Endothelial cell of umbilical vein (primary cell): ENCODE results near the gene PPP1R3F. TPM values are rescaled to one million over a fixed set of nuclear protein-coding genes. Genes with fewer than 3 reads are reported as not detected.

Experiments used
- BruUV-seq: library from RNA; stranded (reverse); fragments of 400-500 nt; replicated peaks from 2 replicates; lab custom pipeline; 2021; lab: Mats Ljungman, UMichigan
- CTCF ChIA-PET: fragments of 300-600, 350-600 bp; sonication (Branson Sonifier 250); formaldehyde crosslinking; loops from one replicate; lab custom pipeline; 2021; ENCODE audit warnings: antibody characterized with exemption, inconsistent platforms; lab: Charles Lee
- POLR2A ChIA-PET: fragments of 300-600, 350-600 bp; sonication (Branson Sonifier 250); formaldehyde crosslinking; loops from one replicate; lab custom pipeline; 2021; ENCODE audit warnings: antibody characterized with exemption, inconsistent platforms; lab: Charles Lee
- DNase-seq: peaks from one replicate; pipeline ENCODE4 v3.0.0-alpha.2; 2011; ENCODE audit warnings: low read depth, low spot score
- FAIRE-seq: peaks from 2 replicates; lab custom pipeline; 2011; peaks lifted over from hg19 to GRCh38; lab: Jason Lieb, UNC
- H2AFZ ChIP-seq: 2 replicates; pipeline ENCODE4 v1.6.0; 2012; ENCODE audit warnings: low read depth, low read length, control low read depth, inconsistent platforms
- H3K27ac ChIP-seq: 2 replicates; pipeline ENCODE4 v1.5.1; 2011; ENCODE audit warnings: low read depth, mild to moderate bottlenecking, control low read depth, low read length, moderate library complexity; ENCODE audit not compliant: insufficient read depth
- H3K27me3 ChIP-seq, 2 experiments: 2 replicates each; pipeline versions ENCODE4 v1.6.0 to v1.6.1; 2011; ENCODE audit warnings: low read length in 2 of 2, mixed read lengths in 1 of 2; ENCODE audit not compliant: control insufficient read depth in 2 of 2, insufficient read depth in 2 of 2
- H3K36me3 ChIP-seq, 2 experiments: 2 replicates in 1 of 2; 3 replicates in 1 of 2; pipeline ENCODE4 v1.5.1; 2011; ENCODE audit warnings: low read length in 2 of 2, mild to moderate bottlenecking in 1 of 2, moderate library complexity in 1 of 2; ENCODE audit not compliant: control insufficient read depth in 2 of 2, insufficient read depth in 2 of 2; ENCODE audit errors: extremely low read depth in 1 of 2
- H3K4me1 ChIP-seq: 3 replicates; pipeline ENCODE4 v1.5.1; 2011; ENCODE audit warnings: mild to moderate bottlenecking, low read length; ENCODE audit not compliant: control insufficient read depth, insufficient read depth; ENCODE audit errors: extremely low read depth
- H3K4me2 ChIP-seq: 2 replicates; pipeline ENCODE4 v1.6.1; 2011; ENCODE audit warnings: low read length, control low read depth, mixed read lengths; ENCODE audit not compliant: insufficient read depth
- H3K4me3 ChIP-seq, 3 experiments: fragments of 200-600 bp in 1 of 3; sonication (generic), shearing (Covaris generic) in 1 of 3; replicated peaks in 1 of 3; 2 replicates each; pipeline ENCODE4 v1.5.1; 2011 to 2016; ENCODE audit warnings: control low read depth in 3 of 3, low read length in 3 of 3, mild to moderate bottlenecking in 2 of 3, inconsistent platforms in 1 of 3, low read depth in 1 of 3, moderate library complexity in 1 of 3; ENCODE audit not compliant: insufficient read depth in 1 of 3
- H3K79me2 ChIP-seq: 2 replicates; pipeline ENCODE4 v1.6.0; 2012; ENCODE audit warnings: low read length, inconsistent platforms; ENCODE audit not compliant: control insufficient read depth, insufficient read depth
- H3K9ac ChIP-seq: replicated peaks from 2 replicates; pipeline ENCODE3; 2011; ENCODE audit warnings: low read length, control low read depth; ENCODE audit not compliant: insufficient read depth; ENCODE audit errors: extremely low read depth
- H3K9me1 ChIP-seq: replicated peaks from 3 replicates; pipeline ENCODE4 v1.6.0; 2011; ENCODE audit warnings: mild to moderate bottlenecking, low read length; ENCODE audit not compliant: control insufficient read depth, insufficient read depth; ENCODE audit errors: extremely low read depth
- H3K9me3 ChIP-seq: replicated peaks from 2 replicates; pipeline ENCODE4 v1.5.1; 2012; ENCODE audit warnings: low read length, inconsistent platforms; ENCODE audit not compliant: control insufficient read depth, insufficient read depth
- H4K20me1 ChIP-seq: replicated peaks from 2 replicates; pipeline ENCODE3; 2011; ENCODE audit warnings: mild to moderate bottlenecking, low read length; ENCODE audit not compliant: control insufficient read depth, insufficient read depth; ENCODE audit errors: extremely low read depth
- EZH2 ChIP-seq: IDR thresholded peaks from 2 replicates; pipeline ENCODE4 v1.6.1; 2012; ENCODE audit warnings: borderline replicate concordance, low read depth, mild to moderate bottlenecking, moderate library complexity, low read length, inconsistent platforms; ENCODE audit not compliant: severe bottlenecking
- FOS ChIP-seq: IDR thresholded peaks from 2 replicates; pipeline ENCODE4 v1.6.1; 2011; ENCODE audit warnings: mild to moderate bottlenecking, low read length, moderate library complexity, borderline replicate concordance; ENCODE audit not compliant: insufficient read depth
- GATA2 ChIP-seq: IDR thresholded peaks from 2 replicates; pipeline ENCODE4 v1.7.0; 2011; ENCODE audit warnings: low read depth, mild to moderate bottlenecking, moderate library complexity, mixed read lengths, low read length; ENCODE audit not compliant: insufficient read length, insufficient read depth
- JUN ChIP-seq: IDR thresholded peaks from 2 replicates; pipeline ENCODE4 v1.6.1; 2011; ENCODE audit warnings: borderline replicate concordance, low read depth; ENCODE audit not compliant: insufficient read length, insufficient read depth
- MAX ChIP-seq: IDR thresholded peaks from 2 replicates; pipeline ENCODE4 v1.6.1; 2011; ENCODE audit not compliant: insufficient read depth, insufficient read length
- MYC ChIP-seq: IDR thresholded peaks from one replicate; pipeline ENCODE4 v1.6.1; 2011; ENCODE audit warnings: mild to moderate bottlenecking, low read depth, low read length
- POLR2A ChIP-seq: IDR thresholded peaks from 2 replicates; pipeline ENCODE4 v1.6.1; 2012; ENCODE audit warnings: low read depth, mild to moderate bottlenecking, control low read depth, low read length
- POLR2AphosphoS5 ChIP-seq: IDR thresholded peaks from 2 replicates; pipeline ENCODE4 v1.6.1; 2012; ENCODE audit warnings: low read depth, mild to moderate bottlenecking, control low read depth, low read length, moderate library complexity; ENCODE audit not compliant: insufficient read depth
- dilution Hi-C: fragments of 300-500 bp; cut with MboI; formaldehyde crosslinking; loops from one replicate; pipeline ENCODE4 v1.15.0; 2019; ENCODE audit warnings: low sequenced_read_pairs; ENCODE audit not compliant: extremely low pct_ligation_motif_present
- intact Hi-C: fragments of 100-400 bp; cut with micrococcal nuclease; formaldehyde crosslinking; loops from one replicate; pipeline ENCODE4 v1.10.0; 2022
- polyA plus RNA-seq, 4 experiments: library from polyadenylated mRNA; depleted of rRNA in 3 of 4; stranded (reverse) in 3 of 4; unstranded in 1 of 4; fragments of >200 nt; gene quantifications; 2 replicates each; pipeline versions ENCODE4 v1.2.1 to v1.2.3, GENCODE V29; 2011 to 2012; ENCODE audit warnings: missing spikeins in 1 of 4
- total RNA-seq: library from RNA; stranded (reverse); gene quantifications from 2 replicates; pipeline ENCODE4 v1.2.3, GENCODE V29; 2021
- TF ChIP-seq, protein P1 (sequence below), 2 donors: IDR thresholded peaks; 1 replicate in 1 of 2; 2 replicates in 1 of 2; pipeline ENCODE4 v1.5.1; 2011; ENCODE audit warnings: low read length in 2 of 2, mild to moderate bottlenecking in 2 of 2, moderate library complexity in 2 of 2, control low read depth in 1 of 2, inconsistent platforms in 1 of 2, low read depth in 1 of 2; ENCODE audit not compliant: insufficient read depth in 1 of 2; ENCODE audit errors: extremely low read depth in 1 of 2

PPP1R3F gene
- total and polyA plus RNA-seq, 2 donors (not counting 3 experiments of a cell fraction or from before 2014, with no cell fraction given): 1.5 to 2.5 TPM

- TF ChIP-seq, protein P1, sequence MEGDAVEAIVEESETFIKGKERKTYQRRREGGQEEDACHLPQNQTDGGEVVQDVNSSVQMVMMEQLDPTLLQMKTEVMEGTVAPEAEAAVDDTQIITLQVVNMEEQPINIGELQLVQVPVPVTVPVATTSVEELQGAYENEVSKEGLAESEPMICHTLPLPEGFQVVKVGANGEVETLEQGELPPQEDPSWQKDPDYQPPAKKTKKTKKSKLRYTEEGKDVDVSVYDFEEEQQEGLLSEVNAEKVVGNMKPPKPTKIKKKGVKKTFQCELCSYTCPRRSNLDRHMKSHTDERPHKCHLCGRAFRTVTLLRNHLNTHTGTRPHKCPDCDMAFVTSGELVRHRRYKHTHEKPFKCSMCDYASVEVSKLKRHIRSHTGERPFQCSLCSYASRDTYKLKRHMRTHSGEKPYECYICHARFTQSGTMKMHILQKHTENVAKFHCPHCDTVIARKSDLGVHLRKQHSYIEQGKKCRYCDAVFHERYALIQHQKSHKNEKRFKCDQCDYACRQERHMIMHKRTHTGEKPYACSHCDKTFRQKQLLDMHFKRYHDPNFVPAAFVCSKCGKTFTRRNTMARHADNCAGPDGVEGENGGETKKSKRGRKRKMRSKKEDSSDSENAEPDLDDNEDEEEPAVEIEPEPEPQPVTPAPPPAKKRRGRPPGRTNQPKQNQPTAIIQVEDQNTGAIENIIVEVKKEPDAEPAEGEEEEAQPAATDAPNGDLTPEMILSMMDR (IDR thresholded peaks at IDR 0.05; ENCODE audit: extremely low read depth in 1 of 2, insufficient read depth in 1 of 2, low read depth in 1 of 2, low read length in 2 of 2): no peak
- TF ChIP-seq POLR2A (no peak), GATA2 (no peak), POLR2AphosphoS5 (no peak), JUN (no peak), MAX (no peak), FOS (no peak), MYC (no peak), EZH2 (no peak)
- no peaks in the 10 kb centered on the region for H3K9me1 ChIP-seq
- H3K9ac ChIP-seq: no peak overlapping the region
- intact Hi-C loops (no loop called here), dilution Hi-C loops (no loop called here)
- H3K9me3 ChIP-seq: no peaks in the 10 kb centered on the region
- H3K27ac ChIP-seq: no peak overlapping the region
- CTCF ChIA-PET: no interaction called here
- no peak for DNase-seq
- H3K36me3 ChIP-seq: no peaks in the 10 kb centered on the region
- no peaks in the 10 kb centered on the region for H4K20me1 ChIP-seq
- BruUV-seq: no TSS peak
- no peaks in the 10 kb centered on the region for H3K27me3 ChIP-seq
- H3K4me2 ChIP-seq: no peak overlapping the region
- H2AFZ ChIP-seq: no peak overlapping the region
- H3K4me1 ChIP-seq: no peaks in the 10 kb centered on the region
- H3K79me2 ChIP-seq: no peaks in the 10 kb centered on the region
- H3K4me3 ChIP-seq: no peak overlapping the region
- POLR2A ChIA-PET: no interaction called here
- no peak for FAIRE-seq
Observed at GRCh38 chrX:49286136-49286535, 16.5 kb downstream of the PPP1R3F start.
